Measurements from ENCODE around the gene CAPRIN2.

The CAPRIN2 gene

DNA sequence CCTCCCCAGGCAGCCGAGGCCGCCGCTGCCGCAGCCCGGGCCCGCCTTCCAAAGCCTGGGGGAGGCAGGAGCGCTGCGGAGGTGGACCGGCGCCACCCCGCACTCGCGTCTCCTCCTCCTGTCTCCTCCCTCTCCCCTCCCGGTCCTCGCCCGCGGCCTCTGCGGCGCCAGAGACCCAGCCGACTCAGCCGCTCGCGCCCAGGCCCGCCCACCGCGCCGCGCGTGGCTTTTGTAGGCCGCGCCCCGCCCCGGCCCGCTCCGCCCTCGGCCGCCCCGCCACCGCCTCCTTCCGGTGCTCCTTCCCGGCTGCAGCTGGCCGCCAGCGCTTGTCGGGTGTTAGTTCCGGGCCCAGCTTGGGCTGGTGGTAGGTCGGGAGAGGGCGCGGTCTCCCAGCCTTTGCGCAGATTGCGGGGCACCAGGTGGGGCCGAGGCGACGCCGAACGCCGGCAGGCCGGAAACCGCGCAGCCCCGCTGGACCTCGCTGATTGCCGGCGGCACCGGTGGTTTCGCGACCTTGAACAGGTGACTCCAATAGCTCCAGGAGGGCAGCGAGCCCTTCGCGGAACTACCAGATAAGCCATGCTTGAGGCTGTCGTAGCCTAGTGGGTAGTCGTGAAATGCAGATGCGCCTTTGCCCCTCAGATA lies at the start of gene CAPRIN2:
TSS of gene CAPRIN2 (minus strand) at position 202 of the 645 bp plus-strand sequence. CDS start 1,431 bp downstream, outside the sequence.
- peak; percentile 97 for DNase-seq

DNA sequence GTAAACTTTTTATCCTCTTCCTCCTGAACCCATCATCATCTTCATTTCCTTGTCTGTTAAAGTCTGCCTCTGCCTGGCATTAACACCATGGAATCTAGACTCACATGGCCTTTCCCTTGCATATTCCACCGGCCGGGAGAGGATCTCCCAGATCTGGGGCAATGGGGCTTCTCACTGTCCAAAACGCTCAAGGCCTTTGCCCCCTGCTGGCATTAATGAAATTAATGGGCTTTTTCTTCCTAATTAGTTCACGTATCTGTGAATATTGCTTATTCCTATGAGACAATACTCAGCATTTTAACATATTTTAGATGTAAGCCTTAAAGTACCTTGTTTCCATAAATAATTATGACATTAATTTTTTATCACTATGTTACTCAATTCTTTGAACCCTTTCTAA lies 42.9 kb upstream of the CAPRIN2 start:
- DNase-seq = no peak

DNA sequence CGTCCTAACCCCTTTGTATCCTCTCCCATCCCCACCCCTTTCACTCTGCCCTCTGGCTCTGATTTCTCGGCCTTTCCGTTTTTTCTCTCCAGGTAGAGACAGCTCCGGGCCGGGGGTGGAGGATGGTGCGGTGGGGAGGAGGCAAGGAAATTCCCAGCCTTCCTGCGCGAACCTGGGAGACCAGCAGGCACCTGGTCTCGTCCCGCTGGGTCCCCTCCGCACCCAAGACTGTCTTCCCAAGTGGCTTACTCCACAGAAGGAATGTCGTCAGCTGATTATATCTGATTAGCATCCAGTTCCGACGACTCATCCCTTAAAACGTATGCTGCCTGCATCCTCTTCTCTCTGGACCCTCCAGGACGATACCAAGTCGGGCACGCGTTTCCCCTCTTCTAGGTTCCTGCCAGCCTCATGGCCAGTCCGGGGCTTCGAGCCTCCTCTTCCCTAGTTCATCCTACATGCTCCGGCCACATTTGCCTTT lies 42.2 kb upstream of the CAPRIN2 start:
- no peak for DNase-seq

- DNase-seq = no peak
These were observed 41.6 kb upstream of the CAPRIN2 start for GRCh38 chr12:30796313-30796780.

GRCh38 chr12:30795410-30796312 lies 40.9 kb upstream of the CAPRIN2 start:
- peak; percentile 39 for DNase-seq

GRCh38 chr12:30794591-30795409 lies 40.0 kb upstream of the CAPRIN2 start:
- peak; percentile 6 for DNase-seq

DNA sequence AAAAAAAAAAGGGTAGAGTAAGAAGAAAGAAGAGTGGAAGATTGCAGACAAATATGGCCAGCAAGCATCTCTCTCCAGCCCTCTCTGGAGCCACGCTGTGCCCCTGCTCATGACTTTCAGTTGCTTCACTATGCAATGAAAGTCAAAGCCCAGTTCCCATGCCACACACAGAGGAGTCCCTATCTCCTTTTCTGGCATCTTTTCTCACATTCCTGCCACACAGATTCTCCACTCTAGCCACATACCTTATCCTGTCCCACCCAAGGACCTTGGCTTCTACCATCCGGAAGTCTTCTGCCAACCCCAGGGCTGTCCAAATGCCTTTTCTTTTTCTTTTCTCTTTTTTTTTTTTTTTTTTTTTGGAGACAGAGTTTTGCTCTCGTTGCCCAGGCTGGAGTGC lies 39.3 kb upstream of the CAPRIN2 start:
- no peak for DNase-seq

DNA sequence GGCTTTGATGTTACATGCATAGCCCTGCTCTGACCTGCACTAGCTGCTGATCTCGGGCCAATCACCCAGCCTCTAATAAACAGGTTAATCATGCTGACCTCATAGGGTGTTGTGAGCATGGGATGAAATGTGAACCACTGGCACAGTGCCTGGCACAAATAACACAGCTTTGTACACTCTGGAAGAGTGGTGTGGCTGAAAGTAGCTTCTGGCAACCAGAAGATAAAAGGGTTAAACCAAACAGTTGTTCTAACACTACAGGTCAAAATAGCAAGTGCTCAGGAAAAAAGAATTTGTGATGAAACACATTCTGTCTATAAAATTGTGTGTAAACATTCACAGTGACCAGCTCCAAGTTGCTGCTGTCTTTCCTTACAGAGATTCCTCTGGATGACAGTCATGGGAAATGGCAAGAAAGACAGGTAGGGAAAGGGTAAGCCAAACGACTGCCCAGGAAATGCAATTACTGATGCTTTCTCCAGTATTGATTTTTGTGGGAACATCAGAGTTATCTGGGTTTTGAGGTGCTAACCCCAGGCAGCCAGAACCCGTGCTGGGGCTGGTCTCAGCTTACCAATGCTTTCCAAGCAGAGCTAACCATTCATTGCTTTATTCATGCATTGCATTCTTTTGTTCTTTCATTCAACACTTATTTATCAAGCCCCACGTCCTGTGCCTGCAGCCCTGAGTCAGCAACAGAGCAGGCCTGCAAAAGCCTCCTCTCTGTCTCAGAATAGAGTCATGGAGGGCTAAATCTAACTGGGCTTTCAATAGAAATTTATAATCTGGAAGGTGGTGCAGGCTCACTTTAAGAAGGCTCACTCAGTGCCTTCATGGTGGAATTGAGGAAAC lies 38.1 kb upstream of the CAPRIN2 start:
- DNase-seq = no peak

- no peak for DNase-seq
These were observed 37.3 kb upstream of the CAPRIN2 start for GRCh38 chr12:30792085-30792484.

DNA sequence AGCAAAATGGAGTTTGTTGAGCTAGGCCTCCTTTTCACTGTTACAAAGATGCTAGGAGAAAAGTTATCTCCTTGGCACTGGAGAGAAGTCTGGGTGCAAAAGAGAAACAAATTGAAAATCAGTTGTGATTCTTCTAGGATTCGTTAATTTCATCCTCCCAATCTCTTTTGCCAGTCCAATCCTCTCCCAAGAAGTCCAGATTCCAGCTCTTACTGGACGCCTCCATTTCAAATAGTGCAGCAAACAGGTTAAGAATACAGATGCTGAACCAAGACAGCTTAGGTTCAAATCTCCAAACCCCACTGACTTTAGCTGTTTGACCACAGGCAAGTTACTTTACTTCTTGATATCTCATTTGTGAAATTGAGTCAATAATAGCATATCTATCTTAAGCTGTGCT lies 34.0 kb upstream of the CAPRIN2 start:
- DNase-seq = no peak

DNA sequence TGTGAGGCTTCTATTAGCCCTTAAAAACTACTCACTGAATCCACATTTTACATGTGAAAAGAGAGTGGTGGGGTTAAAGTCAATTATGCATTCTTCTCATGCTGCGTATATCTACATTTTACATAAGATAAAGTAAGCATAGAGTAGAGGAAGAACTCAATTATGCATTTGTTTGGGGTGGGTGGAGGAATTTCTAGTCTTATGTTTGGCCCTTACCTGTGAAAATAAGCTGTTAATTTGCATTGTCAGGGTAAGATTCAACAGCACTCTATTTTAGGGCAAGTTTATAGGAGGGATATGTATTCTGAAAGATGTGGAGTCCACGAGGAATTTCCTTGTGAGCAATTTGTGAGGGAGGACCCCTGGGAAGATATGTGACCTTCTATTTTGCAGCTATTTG lies 30.9 kb upstream of the CAPRIN2 start:
- no peak for DNase-seq

DNA sequence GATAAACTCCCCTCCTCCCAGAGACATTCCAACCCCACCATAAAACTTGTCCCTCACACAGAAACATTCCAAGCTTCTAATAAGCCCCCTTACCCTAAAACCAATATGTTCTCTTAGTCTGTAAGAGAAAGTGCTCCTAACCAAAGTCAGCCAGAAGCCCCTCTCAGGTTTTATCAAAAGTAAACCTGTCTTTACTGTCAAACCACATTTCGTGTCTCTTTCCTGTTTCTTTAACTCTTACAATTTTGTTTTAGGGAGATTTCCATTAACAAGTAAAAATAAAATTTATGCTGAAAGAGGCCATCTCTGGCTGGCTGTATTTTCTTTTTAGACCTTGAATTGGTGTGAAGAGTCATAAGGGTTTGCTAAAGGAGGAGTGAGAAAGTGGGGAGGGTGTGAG lies 29.8 kb upstream of the CAPRIN2 start:
- no peak for DNase-seq

DNA sequence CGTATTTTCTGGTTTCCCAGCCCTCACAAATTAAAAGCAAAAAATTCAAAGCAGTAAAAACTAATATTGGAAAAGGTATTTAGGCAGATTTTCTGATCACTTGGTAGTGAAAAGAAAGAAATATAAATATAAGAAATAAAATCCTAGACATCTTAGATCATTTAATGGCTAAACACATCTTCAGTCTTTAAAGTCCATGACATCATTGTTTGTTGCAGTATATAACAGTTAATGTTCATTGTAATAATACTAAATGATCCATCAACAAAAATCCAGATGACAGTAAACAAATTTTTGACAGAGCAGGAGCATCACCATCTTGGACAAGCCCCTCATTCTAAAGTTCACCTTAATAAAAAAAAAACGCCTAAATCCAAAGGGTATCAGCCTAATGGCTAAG lies 29.2 kb upstream of the CAPRIN2 start:
- DNase-seq = no peak

DNA sequence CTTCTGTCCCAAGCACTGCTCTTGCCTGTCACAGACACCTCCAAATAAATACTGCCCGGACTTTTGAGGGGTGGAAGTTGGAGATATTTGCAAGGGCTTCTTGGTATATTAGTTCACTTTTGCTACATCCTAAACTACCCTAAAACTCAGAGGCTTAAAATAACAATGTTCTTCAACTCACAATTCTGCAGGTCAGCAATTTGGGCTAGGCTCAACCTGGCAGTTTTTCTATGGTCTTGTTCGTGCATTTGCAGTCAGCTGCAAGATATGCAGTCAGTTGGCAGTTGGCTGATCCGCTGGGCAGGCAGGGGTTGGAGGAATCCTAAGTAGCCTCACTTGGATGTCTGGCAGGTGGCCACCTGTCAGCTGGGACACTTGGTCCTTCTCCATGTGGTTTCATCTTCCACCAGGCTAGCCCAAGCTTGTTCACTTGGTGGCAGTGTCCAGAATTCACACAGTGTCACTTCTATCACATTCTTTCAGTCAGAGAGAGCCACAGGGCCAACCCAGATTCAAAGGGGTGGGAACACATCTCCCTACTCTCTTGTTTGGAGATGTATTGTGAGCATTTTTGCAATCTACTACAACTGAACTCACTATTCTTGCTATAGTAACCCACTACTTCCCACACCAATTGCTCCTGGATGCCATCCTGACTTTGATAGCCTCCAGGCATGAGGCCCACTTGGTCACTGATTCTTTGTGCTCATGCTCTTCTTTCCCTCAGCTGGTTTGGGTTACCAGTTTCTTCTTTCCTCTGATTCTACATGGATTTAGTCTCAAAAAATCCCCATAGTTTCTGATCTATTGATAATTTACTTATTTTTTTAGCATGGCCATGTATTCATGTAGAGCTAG lies 27.8 kb upstream of the CAPRIN2 start:
- no peak for DNase-seq

- DNase-seq = no peak
These were observed 24.8 kb upstream of the CAPRIN2 start for GRCh38 chr12:30779578-30779977.

DNA sequence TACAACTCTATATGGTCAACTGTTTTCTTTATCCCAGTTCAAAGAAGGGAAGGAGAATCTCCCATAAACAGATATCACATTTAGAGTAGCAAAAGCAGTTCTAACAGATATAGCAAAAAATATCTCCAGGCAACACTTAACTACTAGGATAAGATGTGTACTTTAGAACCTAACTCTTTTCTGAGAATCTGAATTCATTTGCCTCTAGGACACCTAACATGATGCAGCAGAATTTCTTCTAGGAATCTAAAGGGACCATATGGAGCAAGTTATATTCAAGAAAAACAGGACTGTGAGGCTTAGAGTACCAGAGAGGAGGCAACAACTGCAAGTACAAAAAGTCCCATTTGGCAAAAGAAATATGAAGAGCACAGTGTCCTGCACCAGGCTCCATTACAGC lies 24.4 kb upstream of the CAPRIN2 start:
- DNase-seq = no peak

GRCh38 chr12:30774599-30774998 lies 19.8 kb upstream of the CAPRIN2 start:
- no peak for DNase-seq

DNA sequence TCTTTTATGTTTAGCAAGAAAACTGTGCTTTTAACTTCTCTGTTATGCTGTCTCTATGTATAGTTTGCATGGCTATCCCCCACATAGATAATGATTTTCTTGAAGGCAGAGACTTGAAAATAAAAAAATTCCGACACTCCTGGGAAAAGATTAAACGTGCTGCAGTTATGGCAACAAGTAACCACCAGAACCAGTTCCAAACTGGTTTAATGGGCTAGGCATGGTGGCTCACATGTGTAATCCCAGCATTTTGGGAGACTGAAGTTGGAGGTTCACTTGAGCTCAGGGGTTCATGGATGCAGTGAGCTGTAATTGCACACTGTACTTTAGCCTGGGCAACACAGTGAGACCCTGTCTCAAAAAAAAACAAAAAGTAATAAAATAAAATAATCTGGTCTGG lies 15.1 kb upstream of the CAPRIN2 start:
- DNase-seq = no peak

DNA sequence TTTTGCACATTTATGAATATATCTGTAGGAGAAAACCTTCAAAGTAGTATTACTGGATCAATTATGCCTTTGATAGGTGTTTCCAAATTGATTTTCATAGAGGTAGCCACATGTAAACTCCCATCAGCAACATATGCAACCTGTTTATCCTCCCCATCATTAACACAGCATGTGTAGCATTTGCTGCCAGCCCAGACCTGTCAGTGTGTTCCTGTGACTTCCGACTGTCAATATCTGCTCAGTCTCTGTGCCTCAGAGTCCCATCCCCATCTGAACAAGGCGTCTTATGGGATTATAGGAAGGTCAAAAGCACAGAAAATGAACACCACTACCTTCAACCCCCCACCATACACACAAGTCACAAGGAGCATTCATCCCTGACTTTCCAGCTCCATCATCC lies 9.5 kb upstream of the CAPRIN2 start:
- no peak for DNase-seq

- no peak for DNase-seq
These were observed 8.3 kb upstream of the CAPRIN2 start for GRCh38 chr12:30763053-30763452.

- DNase-seq = no peak
These were observed 7.0 kb upstream of the CAPRIN2 start for GRCh38 chr12:30761730-30762129.
